ENCODE measurements around the gene AP1B1.

GRCh38 chr22:29383740-29384139 is 4.6 kb downstream of the AP1B1 start:
- TF ChIP-seq RXRA (IDR thresholded peaks at IDR 0.05) (no peak), EGR1 (IDR thresholded peaks at IDR 0.05; ENCODE audit: low read depth in 2 of 2) (no peak), CTCF (IDR thresholded peaks at IDR 0.05; ENCODE audit: low read depth, low read length, missing input control) (no peak)
